ENCODE measurements around the gene SEMA5B.

- TF ChIP-seq POLR2AphosphoS5 (IDR thresholded peaks at IDR 0.05; ENCODE audit: low read depth, low read length): no peak
- no peak for TF ChIP-seq TAF1 (IDR thresholded peaks at IDR 0.05; ENCODE audit: borderline replicate concordance, insufficient read depth, low read length)
- TF ChIP-seq, protein P1, sequence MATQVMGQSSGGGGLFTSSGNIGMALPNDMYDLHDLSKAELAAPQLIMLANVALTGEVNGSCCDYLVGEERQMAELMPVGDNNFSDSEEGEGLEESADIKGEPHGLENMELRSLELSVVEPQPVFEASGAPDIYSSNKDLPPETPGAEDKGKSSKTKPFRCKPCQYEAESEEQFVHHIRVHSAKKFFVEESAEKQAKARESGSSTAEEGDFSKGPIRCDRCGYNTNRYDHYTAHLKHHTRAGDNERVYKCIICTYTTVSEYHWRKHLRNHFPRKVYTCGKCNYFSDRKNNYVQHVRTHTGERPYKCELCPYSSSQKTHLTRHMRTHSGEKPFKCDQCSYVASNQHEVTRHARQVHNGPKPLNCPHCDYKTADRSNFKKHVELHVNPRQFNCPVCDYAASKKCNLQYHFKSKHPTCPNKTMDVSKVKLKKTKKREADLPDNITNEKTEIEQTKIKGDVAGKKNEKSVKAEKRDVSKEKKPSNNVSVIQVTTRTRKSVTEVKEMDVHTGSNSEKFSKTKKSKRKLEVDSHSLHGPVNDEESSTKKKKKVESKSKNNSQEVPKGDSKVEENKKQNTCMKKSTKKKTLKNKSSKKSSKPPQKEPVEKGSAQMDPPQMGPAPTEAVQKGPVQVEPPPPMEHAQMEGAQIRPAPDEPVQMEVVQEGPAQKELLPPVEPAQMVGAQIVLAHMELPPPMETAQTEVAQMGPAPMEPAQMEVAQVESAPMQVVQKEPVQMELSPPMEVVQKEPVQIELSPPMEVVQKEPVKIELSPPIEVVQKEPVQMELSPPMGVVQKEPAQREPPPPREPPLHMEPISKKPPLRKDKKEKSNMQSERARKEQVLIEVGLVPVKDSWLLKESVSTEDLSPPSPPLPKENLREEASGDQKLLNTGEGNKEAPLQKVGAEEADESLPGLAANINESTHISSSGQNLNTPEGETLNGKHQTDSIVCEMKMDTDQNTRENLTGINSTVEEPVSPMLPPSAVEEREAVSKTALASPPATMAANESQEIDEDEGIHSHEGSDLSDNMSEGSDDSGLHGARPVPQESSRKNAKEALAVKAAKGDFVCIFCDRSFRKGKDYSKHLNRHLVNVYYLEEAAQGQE (IDR thresholded peaks at IDR 0.05; ENCODE audit: insufficient read depth in 1 of 2, low read depth in 2 of 2, low read length in 2 of 2): no peak
- no peak for TF ChIP-seq SIN3A (IDR thresholded peaks at IDR 0.05; ENCODE audit: borderline replicate concordance, insufficient read depth, low read length)
- TF ChIP-seq FOXP2 (optimal IDR thresholded peaks at IDR 0.05; ENCODE audit: borderline replicate concordance, extremely low read depth, extremely low read length, insufficient read depth): no peak
Measured at GRCh38 chr3:123034996-123035395, 7.4 kb upstream of the SEMA5B start.

Data from PFSK-1 (cell line).